NCI-H345 (cell line): ENCODE measurements around the gene NABP1.

Source experiments
- DNase-seq: peaks from one replicate; lab custom pipeline; 2025; lab: John Stamatoyannopoulos, UW

Gene NABP1

DNA sequence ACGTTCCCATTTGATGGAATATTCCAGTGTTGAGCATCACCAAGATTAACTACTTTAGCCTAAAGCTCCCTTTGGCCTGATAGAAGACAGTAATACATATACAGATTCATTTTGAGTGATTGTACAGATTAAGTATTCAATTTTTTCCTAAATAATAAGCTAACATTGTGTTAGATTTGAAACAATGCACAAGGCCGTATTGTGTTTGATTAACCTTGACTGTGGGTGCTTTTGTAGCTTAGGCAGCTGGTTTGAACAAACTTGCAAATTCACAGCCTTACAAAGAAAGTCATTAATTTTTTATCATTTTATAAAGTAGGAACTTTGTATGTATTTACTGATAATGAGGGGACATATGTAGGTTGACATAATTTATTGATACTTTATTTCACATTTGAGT is 29.6 kb downstream of the NABP1 start:
- DNase-seq = no peak

DNA sequence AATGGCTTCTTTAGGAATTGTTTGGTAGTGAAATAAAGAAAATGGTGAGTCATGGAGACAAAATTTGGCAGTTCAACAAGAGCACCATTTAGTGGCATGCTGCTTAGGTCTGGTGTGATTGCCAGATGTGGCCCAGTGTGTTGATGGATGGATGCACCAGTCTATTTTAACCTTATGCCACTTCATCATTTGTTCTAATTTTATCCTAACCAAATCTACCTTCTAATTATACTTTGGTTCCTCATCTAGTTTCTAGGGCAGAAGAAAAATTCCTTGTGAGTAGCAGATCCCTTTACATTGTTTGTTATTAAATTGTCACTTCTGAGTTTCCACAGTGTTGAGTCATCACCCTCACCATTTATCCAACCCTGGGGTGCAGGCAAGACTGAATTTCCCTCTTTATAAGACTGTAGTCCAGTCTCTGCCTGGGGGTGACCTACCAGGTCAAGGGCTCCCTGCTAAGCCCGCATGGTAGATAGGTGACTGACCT is 32.5 kb downstream of the NABP1 start:
- no peak for DNase-seq

DNA sequence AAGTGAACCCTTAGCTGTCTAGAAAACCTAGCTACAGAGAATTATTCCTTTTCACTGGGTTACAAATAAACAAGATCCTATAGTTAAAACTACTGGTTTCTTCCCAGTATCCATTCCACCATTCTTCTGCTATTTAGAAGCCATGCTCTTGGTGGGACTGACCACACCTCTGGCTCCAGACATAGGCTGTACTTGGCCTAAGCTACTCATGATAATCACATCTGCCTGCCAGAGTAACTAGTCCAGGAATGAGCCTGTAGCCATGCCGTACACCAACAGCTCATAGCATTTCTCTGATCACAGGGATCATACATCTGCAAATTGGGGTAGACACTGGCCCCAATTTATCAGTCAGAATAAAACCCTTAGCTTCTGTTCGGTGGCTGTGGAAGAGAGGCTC is 33.7 kb downstream of the NABP1 start:
- DNase-seq = no peak

DNA sequence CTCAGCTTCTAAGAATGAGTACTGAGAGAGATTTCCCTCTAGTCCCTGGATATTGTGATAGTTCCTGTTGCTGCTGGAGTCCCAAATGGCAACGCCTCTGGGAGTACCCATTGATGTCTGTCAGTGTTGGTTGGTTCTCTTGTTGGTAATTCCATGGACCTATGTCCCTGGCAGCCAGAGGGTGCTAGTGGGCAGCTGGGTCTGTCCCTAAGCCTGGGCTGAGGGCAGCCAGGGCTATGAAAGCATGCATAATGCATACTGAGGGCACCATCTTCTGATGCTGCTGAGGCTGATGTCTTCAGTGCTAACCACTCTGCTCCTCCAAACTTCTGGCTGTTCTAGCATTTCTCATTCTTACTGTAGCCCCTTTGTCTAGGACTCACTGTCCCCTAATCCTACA is 35.9 kb downstream of the NABP1 start:
- DNase-seq = no peak

DNA sequence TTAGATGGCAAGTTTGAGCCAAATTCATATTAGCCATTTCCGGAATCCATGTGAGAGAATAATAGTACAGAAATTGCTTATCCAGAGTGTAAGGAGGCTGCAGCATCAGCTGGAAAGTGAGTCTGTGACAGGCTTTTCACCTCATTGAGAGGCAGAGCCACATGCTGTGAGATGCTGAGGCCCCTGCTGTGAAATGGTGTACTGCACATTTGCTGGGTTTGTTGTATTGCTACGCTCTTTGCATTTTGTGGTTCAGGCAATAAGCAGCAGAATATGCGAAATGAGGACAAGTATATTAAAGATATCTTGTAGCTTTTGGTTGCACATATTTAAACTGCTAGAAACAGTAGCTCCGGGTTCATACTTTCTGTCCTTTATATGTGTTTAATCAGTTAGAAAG is 37.0 kb downstream of the NABP1 start:
- DNase-seq = peak; percentile 88

DNA sequence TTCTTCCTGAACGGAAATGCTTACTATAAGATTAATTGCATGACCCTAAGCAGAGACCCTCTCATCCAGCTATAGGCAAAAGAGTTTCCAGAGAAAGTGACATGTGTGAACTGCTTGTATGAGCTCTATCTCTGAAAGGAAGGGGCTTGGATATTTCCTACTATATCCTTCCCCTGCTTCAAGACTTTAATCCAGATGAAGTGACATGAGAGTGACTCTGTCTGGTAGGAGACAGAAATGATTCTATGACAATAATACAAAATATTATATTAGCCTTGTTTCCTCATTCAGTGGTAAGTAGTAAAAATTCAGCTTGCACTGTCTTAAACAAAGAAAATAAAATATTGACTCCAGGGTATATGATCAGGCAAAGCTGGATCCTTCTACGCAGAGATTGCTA is 37.5 kb downstream of the NABP1 start:
- no peak for DNase-seq

DNA sequence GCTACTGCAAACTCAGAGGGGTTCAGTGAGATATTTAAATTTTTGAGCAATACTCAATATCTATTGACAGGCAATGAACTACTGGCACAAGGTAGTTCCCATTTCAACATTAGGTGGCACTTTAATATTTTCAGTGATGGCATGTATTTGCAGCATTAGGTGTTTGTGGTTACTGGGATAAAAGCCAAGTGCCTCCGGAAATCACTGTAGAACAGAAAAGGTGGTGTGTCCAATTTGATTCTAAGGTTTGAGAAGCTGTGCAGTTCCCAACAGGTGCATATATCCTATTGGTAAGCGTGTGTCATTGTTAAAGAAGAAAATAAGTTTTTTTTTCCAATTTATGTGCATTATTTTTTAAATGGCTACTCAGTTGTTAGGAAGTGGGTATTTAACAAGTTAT is 41.3 kb downstream of the NABP1 start:
- DNase-seq = no peak

DNA sequence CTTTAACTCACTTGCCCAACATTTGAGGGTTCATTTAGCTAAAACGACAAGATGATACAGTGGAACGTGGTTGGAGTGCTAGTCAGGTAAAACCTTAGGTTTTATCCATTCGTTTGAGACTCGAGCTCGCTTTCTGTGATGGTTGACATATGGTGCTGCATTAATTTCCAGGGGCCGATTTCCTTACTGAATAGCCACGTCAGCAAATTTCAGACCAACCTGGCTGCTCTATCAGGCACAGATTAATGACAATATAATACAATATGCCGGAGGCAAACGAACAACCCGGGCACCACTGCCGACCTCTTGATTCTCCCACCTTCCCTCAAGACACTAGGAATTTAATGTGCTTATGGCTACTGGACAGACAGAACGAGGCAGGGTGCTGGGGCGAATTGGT is 42.0 kb downstream of the NABP1 start:
- DNase-seq = no peak

DNA sequence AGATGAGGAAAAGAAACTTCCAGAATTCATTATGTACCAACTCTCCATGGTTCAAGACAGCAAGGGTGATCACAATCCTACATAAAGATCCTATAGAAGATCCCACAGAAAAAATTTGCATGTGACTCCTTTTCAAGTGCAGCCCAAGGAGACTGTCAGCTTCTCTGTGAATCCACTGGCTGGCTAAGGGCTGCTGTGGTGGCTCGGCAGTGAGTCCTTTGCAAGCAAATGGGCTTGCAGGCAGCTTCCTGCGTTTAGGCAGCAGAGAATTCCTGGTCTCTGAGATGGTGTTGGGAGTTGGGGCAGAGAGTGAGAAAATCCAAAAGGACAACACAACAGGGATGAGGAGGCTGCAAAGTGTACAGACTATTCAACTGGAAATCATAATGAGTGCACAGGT is 43.4 kb downstream of the NABP1 start:
- DNase-seq = no peak

DNA sequence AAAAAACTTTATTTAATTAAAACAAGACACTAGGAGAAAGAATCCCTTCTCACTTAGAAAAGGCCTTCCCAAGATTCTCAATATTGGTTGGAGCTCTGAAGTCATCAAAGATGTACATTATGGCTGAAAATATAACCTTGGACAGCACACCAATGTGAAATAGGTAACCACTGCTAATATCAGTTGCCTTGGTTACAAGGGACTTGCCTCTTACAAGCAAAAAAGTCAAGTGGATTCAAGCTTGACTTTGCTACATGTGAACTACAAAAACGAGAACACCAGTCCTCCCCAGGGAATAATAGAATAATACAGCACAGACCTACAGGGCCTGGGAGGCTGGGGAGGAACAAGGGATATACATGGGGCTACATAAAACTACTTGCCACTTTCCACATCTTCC is 46.1 kb downstream of the NABP1 start:
- peak; percentile 5 for DNase-seq

DNA sequence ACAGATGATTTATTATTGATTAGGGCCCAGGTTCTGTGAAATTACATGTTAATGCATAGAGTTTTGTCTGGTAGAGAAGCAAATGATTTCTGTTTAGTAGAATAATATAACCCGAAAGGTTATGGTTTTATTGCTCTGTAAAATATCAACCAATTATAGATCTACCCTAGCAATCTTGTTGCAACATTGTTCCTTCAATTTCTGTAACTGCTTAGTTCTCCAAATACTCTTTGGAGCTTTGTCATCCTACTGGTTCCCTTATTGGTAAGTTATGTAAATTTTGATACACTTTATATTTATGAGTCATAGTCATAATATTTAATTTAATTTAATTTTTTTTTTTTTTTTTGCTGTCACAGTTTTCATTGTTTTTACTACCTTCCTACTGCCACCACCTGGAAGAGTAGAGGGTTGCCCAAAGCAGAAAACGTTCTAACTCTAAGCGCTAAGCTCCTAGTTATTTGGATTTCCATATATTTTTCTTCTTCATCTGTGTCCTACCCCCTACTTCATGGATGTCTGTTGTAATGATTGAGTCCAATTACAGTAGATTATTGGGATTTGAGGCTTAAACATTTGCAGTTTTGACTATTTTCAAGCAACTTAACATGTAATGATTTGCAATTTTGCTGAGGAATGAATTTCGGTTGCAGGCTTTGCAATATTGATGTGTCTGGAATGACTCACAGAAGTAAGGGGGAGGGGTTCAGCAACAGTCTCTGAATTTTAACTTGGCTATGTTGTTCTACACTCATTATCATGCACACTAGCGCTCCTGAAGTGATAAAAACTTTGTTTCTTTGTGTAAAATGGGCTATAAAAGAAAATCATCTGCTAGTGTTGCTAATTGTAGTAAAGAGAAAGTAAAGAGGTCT is 51.1 kb downstream of the NABP1 start:
- no peak for DNase-seq

DNA sequence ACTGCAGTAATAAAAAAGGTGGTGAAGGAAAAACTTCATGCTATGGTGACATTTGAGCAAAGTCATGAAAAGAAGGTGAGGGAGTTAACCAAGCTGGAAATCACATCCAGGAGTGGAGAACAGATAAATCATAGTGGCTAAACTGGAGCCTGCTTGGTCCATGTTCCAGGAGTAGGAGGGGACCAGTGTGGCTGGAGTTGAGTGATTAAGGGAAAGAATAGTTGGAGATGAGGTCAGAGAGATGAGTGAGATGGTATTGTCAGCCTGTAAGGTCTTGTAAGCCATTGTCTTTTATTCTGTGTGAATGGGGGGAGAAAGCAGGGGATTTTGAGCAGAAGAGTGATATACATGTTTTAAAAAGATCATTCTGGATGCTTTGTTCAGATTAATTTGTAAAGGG is 52.3 kb downstream of the NABP1 start:
- DNase-seq = no peak
